ENCODE measurements around the gene ATP10D. TPM values are rescaled to one million over a fixed set of nuclear protein-coding genes. Genes with fewer than 3 reads are reported as not detected.

Gene ATP10D
- total and polyA plus RNA-seq, 9 of the 15 experiments (the other 6 are each of a cell fraction or from before 2014, with no cell fraction given) = 0.10 to 0.36 (median 0.19) TPM; not detected in 1

DNA sequence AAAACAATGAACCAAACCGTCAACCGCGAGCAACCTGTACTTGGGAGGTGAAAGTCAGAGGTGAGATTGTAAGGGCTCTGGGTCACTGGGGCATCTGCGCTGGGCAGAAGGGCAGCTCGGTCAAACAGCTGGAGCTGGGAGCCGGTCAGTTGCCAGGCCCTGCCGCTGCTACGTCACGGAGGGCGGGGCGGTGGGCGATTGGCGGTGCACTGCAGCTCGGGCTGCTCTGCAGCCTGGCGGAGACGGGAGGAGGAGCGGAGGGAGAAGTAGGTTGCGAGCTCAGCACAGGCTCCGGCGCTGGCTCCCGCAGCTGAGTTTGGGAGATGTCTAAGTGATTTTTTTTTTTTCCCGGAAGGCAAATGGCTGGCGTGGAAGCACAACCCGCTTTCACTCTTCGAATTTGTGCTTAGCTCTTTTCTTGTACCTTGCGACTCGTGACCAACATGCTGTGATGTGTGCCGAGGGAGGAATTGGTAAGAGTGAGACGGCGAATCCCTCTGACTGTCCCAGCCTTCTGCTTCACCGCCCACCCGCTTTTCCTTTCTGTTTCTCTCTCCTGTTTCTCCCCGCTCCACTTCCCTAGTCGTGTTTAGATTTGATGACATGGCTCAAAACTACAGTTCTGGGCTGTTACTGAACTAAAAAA lies at the start of gene ATP10D (continued):
- TF ChIP-seq, protein P1, sequence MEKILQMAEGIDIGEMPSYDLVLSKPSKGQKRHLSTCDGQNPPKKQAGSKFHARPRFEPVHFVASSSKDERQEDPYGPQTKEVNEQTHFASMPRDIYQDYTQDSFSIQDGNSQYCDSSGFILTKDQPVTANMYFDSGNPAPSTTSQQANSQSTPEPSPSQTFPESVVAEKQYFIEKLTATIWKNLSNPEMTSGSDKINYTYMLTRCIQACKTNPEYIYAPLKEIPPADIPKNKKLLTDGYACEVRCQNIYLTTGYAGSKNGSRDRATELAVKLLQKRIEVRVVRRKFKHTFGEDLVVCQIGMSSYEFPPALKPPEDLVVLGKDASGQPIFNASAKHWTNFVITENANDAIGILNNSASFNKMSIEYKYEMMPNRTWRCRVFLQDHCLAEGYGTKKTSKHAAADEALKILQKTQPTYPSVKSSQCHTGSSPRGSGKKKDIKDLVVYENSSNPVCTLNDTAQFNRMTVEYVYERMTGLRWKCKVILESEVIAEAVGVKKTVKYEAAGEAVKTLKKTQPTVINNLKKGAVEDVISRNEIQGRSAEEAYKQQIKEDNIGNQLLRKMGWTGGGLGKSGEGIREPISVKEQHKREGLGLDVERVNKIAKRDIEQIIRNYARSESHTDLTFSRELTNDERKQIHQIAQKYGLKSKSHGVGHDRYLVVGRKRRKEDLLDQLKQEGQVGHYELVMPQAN (IDR thresholded peaks at IDR 0.05; ENCODE audit: borderline replicate concordance) = no peak
- TF ChIP-seq TRIM24 (IDR thresholded peaks at IDR 0.05) = 0 out of 4 replicates have a peak, but pooled peaks of 1 of the 2 experiments have one; percentile 18

DNA sequence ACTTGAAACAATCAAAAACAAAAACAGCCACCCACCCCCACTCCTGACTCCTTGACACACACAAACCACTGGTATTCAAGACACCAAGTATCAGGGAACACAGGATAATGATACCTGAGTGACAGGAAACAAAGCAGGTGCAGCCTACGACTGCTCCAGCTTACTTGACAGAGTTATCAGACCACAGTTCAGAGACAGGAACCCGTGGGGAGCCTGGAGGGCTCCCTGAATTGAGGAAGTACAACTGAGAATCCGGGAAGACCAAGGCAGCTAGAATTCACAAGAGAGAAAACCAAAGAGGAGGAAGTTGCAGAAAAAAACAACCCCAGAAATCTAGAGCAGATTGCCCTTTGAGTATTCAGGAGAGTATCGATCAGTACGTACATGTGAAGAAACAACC lies 42.1 kb upstream of the ATP10D start:
- Histone ChIP-seq H3K9me1 (ENCODE audit: control insufficient read depth, insufficient read depth, low read length) (no peaks in the 10 kb centered on the region), H3K4me2 (ENCODE audit: insufficient read depth, low read length) (no peak overlapping the region), H3K79me2 (ENCODE audit: control insufficient read depth, insufficient read depth, low read length) (no peaks in the 10 kb centered on the region), H4K20me1 (replicated peaks; ENCODE audit: control insufficient read depth, insufficient read depth, low read length) (no peaks in the 10 kb centered on the region), H3K4me3 (no peak overlapping the region), H3K27ac (ENCODE audit: extremely low read depth, low read depth, low read length) (no peak overlapping the region), H3K36me3 (ENCODE audit: control insufficient read depth, insufficient read depth, low read length) (no peaks in the 10 kb centered on the region), H3K4me1 (replicated peaks in 1 of 2; ENCODE audit: control insufficient read depth in 2 of 2, insufficient read depth in 2 of 2, low read length in 2 of 2) (no peaks in the 10 kb centered on the region), H2AFZ (ENCODE audit: low read depth, low read length) (no peak overlapping the region), H3K9ac (ENCODE audit: insufficient read depth in 1 of 2, low read depth in 2 of 2, low read length in 2 of 2) (no peak overlapping the region), H3K9me3 (replicated peaks; ENCODE audit: control insufficient read depth, insufficient read depth, low read depth, low read length) (no peaks in the 10 kb centered on the region), H3K27me3 (ENCODE audit: control insufficient read depth in 2 of 2, insufficient read depth in 2 of 2, low read length in 2 of 2) (no peaks in the 10 kb centered on the region)
- in situ Hi-C loops (cut with MboI) = no loop called here
- no peak for FAIRE-seq
- DNase-seq (ENCODE audit: extremely low read depth in 1 of 4, low spot score in 3 of 4) = no peak
- CTCF ChIA-PET (ENCODE audit: low intra/inter-chr PET ratio) = no interaction called here
- ATAC-seq = no peak
- 0% methylated on average over 5 of the region's 5 CpGs for WGBS (ENCODE audit: insufficient coverage, low coverage, missing lambda C conversion rate)
- TF ChIP-seq, protein P2, sequence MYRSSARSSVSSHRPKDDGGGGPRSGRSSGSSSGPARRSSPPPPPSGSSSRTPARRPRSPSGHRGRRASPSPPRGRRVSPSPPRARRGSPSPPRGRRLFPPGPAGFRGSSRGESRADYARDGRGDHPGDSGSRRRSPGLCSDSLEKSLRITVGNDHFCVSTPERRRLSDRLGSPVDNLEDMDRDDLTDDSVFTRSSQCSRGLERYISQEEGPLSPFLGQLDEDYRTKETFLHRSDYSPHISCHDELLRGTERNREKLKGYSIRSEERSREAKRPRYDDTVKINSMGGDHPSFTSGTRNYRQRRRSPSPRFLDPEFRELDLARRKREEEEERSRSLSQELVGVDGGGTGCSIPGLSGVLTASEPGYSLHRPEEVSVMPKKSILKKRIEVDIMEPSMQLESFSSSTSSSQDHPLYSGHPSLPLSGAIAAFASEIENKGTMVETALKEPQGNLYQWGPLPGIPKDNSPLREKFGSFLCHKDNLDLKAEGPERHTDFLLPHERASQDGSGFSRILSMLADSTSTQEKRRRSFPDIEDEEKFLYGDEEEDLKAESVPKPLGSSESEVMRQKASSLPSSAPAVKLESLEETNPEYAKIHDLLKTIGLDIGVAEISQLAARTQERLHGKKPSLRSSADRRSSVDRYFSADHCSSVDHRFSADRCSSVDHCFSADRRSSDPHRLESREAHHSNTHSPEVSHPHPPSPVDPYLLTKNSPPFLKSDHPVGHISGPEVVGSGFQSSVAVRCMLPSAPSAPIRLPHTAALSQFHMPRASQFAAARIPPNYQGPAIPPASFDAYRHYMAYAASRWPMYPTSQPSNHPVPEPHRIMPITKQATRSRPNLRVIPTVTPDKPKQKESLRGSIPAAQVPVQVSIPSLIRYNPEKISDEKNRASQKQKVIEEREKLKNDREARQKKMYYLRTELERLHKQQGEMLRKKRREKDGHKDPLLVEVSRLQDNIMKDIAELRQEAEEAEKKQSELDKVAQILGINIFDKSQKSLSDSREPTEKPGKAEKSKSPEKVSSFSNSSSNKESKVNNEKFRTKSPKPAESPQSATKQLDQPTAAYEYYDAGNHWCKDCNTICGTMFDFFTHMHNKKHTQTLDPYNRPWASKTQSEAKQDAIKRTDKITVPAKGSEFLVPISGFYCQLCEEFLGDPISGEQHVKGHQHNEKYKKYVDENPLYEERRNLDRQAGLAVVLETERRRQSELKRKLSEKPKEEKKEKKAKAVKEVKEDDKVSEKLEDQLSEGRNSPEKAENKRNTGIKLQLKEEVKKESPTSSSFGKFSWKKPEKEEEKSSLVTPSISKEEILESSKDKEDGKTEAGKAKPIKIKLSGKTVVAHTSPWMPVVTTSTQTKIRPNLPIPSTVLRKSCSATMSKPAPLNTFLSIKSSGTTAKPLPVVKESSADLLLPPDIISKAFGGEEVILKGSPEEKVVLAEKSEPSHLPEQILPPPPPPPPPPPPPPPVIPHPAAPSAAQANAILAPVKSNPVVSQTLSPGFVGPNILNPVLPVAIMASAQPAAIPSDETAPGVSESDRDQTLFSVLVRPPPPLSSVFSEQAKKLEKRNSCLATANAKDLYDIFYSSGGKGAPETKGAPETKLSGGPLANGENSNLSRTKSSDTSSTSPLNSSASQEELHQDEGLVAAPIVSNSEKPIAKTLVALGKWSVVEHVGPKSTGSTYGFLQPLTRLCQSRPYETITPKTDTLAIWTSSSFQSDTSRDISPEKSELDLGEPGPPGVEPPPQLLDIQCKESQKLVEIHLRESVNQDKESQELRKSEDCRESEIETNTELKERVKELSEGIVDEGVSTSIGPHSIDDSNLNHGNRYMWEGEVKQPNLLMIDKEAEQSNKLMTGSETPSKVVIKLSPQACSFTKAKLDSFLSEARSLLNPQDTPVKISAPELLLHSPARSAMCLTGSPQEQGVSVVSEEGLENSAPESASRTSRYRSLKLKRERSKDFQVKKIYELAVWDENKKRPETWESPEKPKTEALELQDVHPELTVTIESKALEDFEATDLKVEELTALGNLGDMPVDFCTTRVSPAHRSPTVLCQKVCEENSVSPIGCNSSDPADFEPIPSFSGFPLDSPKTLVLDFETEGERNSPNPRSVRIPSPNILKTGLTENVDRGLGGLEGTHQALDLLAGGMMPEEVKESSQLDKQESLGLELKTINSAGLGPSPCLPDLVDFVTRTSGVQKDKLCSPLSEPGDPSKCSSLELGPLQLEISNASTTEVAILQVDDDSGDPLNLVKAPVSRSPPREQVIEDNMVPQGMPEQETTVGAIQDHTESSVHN (IDR thresholded peaks at IDR 0.05; ENCODE audit: borderline replicate concordance in 1 of 2, low read depth in 1 of 2) = no peak
- TF ChIP-seq FUS (optimal IDR thresholded peaks at IDR 0.05; ENCODE audit: low read depth, low read length) (no peak), ZNF830 (CRISPR knock-in tag; IDR thresholded peaks at IDR 0.05) (no peak), ZFP36 (IDR thresholded peaks at IDR 0.05; ENCODE audit: low read depth, low read length, partially characterized antibody) (no peak), YBX1 (IDR thresholded peaks at IDR 0.05) (no peak), IFI16 (CRISPR knock-in tag; IDR thresholded peaks at IDR 0.05) (no peak)
- TF ChIP-seq, protein P3, sequence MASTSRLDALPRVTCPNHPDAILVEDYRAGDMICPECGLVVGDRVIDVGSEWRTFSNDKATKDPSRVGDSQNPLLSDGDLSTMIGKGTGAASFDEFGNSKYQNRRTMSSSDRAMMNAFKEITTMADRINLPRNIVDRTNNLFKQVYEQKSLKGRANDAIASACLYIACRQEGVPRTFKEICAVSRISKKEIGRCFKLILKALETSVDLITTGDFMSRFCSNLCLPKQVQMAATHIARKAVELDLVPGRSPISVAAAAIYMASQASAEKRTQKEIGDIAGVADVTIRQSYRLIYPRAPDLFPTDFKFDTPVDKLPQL (IDR thresholded peaks at IDR 0.05; ENCODE audit: extremely low read depth, insufficient read length) = no peak
- no TSS peak for BruUV-seq (replicated peaks)
- POLR2A ChIA-PET = interaction anchor here (0.7 kb wide), 2 partner anchors 9 to 355 kb away, joined by 3 read pairs; no protein-coding TSS in a partner anchor
- intact Hi-C loops (cut with micrococcal nuclease) = no loop called here
